NCI-H2196 (cell line): Measurements from ENCODE around the gene HID1.
"Not testable (repeated sequence)": the region's sequence is repeated elsewhere in the genome, so short reads cannot be mapped to it uniquely, and the experiment has no call there.

Source experiments
- DNase-seq: peaks from one replicate; lab custom pipeline; 2025; ENCODE audit not compliant: unreplicated experiment; lab: John Stamatoyannopoulos, UW

Gene HID1

DNA sequence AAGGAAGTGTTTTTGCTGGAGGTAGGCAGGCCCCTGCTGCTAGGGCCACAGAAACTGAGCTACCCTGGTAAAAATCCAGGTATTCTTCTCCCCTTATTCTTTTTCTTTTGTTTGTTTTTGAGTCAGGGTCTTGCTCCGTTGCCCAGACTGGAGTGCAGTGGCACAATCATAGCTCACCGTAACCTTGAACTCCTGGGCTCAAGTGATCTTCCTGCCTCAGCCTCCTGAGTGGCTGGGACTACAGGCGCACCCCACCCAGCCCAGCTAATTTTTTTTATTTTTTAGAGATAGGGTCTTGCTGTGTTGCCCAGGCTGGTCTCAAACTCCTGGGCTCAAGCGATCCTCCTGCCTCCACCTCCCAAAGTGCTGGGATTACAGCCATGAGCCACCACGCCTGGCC is 3.1 kb downstream of the HID1 start:
- not testable (repeated sequence) for DNase-seq

DNA sequence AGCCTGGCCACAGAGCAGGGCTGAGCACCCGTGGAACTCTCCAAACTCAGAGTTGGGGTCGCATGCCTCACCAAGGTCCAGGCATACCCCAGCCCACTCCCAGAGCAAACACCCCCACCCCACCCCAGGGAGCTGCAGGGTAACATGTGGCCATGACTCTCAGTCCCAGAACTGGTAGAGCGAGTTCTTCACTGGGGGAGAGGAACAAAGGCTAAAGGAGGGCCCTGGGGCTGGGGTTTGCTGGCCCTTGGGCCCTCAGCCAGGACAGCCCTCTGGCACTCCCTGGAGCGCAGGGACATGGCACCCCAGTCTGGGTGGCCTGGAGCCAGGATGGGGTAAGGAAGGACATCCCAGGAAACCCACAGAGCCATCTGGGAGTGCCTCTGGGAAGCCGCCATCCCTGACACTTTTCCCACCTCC is 4.2 kb downstream of the HID1 start:
- DNase-seq: peak; percentile 48

DNA sequence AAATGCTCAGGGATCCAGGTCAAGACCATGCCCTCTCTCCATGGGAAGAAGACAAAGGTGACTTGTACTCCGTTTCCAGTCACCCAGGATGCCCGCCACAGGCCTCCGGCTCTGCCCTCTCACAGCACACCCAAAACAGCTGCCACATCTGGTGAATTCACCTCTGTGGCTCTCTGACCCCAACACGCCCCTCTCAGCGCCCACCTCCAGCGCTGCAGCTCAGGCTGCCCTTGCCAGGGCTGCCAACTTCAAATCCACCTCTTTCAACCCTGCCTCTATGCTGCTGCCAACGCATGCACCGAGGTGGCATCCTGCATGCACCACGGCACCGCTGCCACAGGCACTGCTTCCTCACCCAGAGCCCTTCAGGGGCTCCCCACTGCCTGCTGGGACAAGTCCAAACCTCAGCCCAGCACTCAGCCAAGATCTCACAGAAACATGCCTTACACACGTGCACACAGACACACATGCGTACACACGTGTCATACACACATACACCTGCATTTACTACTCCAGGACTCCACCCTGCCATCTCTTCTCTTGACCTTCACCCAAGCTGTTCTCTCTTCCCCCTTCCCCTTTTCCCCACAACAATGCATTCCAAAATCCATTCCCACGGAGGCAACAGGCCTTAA is 7.5 kb downstream of the HID1 start:
- DNase-seq: no peak

DNA sequence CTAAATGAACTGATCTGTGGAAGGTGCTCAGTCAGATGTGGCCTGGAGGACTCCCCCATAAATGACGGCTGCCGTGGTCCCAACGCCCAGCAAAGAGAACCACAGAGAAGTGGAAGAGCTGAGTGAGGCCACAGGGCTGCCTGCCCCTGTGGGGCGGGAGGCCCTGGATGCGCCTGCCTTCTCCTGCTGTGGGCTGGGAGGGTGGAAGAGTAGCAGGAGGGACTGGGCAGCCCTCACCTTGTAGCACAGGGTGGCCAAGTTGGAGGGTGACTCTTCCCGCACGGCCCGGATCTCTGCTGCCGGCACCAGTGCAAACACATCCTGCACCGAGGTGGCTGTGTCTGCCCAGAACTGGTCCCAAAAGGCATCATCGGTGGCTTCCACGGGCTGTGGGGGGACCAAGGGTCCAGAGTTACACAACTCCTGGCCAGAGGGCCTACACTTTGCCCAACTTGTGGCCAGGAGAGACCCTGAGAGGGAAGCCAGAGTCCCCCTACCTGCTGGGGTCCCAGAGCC is 8.3 kb downstream of the HID1 start:
- DNase-seq: no peak

DNA sequence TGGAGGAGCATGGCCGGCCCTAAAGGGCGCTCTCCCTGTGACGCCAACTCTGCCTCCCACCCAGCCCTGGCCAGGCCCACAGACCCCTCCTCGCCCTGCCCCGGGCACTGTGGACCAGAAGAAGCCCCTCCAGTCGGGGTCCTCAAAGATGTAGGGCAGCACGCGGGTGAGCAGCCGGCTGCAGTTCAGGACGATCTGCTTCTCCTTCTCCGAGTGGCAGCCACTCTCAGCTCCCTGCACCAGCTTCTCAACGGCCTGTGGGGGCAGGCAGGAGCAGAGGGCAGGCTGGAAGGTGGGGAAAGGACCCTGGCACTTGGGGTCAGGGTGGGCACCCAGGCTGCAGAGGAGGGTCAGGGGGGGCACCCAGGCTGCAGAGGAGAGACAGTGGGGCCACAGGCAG is 8.9 kb downstream of the HID1 start:
- no peak for DNase-seq

DNA sequence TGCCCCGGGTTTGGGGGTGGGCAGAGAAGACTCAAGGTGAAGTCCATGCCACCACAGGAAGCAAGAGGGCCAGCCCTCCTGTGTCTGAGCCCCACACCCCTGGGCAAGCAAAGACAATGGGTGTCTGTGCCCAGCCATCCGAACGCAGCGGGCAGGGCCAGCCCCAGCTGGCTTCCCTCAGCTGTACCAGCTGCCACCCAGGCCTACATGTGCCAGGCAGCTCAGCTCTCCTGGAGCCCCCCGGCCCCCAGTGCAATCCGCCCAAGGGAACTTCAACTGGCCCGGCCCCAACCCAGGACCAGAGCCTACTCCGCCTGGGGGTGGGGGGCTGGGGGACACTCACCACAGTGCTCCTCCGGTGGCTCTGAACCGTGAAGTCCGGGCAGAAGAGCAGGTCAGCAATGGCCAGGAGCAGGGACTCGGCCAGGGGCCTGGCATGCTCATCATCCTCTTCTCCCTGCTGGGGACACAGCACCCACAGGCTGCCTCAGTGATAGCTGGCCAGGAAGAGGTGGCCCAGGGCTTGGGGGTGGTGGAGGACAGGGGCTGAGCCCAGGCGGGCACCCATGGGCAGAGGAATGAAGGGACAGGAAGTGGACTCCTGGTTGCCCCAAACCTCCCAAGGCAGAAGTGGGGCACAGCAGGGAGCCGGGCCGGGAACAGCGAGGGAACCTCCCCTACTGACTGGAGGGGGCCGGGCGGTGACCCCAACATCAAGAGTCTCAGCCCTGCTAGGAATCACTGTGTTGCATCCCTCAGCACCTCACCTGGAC is 9.8 kb downstream of the HID1 start:
- DNase-seq: no peak

DNA sequence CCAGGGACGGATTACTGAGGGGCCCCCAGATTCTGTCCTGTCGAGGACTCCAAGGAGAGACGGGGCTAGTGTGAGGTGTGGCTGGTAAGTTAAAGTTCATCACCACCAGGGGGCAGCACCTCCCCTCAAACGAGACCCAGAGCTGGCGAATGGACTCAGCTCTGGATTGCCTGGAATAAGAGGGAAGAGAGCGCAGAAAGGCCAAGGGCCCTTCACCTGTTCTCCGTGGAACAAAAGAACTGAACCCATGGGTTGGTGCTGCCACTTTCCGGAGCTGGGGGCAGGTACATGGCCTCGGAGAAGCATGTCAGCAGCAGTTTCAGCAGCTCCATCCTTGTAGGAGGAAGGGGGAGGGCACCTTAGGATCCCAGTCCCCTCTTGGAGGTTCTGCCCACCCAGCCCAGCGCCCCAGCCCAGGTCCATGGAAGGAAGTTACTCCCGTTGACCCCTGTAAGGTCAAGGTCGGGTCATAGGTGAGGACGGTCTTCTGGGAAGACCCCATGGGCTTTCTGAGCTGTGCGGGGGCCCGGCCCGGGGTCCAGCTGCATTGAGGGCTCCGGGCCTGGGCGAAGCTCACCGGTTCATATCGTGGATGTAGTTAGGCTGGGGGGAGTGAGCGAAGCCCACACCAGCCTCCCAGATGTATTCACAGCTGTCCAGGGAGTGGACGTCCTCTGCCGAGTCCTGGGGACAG is 10.8 kb downstream of the HID1 start:
- peak; percentile 90 for DNase-seq

DNA sequence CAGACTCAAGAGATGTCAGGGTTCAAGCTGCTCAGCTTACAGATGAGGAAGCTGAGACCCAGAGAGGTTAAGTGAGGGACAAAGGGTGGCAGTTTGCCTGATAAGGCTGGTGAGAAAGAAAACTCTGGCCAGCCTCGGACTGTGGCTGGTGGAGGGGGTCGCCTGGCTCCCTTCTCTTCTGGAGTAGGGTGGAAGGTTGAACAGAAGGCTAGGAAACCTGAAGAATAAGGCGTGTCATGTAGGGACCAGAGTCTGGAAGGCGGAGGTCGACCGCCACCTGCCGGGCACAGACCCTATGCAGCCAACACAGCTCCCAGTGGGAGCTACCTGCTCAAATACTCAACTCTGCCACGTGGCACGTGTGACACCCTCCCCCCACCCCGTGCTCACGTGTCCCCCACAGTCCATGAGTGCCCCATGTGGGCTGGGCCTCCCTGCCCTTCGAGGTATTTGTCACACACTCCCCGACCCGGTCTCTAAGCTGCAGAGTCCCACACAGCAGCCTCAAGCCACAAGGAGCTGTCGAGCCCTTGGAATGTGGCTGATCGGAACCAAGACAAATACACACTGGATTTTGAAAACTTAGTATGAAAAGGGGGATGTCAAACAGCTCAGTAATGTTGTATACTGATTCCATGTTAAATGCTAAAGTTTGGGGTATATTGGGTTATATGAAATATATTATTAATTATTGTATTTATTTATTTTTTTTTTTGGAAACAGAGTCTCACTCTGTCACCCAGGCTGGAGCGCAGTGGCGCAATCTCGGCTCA is 11.8 kb downstream of the HID1 start:
- DNase-seq: no peak

DNA sequence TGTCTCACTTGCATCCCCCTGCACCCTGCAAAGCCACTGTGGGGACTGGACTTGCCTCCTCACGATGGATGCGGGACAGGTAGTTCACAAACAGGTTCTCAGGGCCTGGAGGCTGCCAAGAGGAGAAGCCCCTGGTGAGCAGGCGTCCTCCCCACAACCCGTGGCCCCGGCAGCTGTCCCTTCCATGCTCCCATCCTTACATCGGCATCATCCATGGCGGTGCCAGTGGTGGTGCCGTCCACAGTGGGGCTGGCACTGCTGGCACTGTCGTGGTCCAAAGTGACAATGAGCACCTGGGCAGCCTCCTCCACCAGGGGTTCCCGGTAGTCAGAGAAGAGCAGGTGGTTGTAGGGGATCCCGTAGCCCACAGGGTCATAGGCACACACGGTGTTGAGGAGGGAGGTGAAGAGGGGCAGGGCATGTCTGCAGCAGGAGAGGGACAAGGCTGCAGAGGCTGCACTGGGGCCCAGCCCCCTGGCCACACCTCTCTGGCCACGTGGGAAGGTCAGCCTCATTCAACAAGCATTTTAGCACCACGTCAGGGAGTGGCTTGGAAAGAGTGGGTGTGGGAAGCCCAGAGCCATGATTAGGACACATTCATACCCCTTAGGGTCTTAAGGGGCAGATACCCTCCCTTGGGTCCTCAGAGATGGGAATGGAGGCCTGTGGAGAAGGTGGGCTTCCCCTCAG is 12.6 kb downstream of the HID1 start:
- DNase-seq: no peak

DNA sequence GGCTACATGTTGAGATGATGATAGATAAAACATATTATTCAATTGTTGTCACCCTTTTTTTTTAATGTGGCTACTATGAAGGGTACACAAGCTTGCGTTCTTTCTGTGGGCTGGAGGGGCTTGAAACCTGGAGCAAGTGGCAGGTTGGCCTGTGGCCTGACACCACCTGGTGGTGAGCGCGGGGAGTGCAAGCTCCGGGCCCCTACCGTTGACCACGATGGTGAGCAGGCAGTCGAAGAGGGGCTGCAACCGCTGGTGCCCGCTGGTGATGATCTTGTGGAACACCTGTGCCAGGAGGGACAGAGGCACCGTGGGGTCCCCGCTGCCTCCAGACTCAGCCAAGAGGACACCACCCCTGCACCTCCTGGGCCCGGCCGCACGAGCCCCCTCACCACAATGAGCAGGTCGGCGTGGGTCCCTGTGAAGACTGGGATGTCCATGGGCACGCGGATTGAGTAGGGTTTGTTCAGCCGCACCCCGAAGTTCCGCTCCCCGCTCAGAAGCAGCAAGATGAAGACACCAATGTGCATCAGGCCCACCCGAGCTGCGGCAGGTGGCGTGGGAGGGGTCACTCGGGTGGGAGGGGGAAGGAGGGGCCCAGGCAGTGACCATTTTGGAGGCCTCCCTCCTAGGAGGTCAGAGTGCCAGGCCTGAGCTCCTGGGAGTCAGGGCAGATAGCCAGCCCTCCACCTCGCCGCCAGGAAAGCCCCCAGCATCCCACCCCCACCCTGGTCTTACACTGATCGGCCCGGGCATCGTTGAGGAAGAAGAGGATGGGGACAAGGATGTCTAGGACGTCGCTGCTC is 14.4 kb downstream of the HID1 start:
- peak; percentile 75 for DNase-seq

DNA sequence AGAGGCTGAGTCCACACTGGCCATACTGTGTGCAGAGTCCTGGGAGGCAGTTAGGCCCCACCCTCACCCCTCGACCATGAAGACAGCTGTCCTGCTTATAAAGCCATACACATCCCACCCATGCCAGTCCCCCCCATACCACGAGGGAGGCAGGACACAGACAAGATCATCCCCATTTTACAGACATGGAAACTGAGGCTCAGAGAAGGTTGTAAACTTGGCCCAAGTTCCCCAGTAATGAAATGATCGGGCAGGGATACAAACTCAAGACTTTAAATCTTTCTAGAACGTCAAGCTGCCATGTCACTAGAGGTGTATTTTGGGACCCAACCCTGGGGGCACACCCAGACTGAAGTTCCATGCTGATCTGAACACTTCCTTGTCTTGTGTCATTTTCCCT is 16.5 kb downstream of the HID1 start:
- no peak for DNase-seq

DNA sequence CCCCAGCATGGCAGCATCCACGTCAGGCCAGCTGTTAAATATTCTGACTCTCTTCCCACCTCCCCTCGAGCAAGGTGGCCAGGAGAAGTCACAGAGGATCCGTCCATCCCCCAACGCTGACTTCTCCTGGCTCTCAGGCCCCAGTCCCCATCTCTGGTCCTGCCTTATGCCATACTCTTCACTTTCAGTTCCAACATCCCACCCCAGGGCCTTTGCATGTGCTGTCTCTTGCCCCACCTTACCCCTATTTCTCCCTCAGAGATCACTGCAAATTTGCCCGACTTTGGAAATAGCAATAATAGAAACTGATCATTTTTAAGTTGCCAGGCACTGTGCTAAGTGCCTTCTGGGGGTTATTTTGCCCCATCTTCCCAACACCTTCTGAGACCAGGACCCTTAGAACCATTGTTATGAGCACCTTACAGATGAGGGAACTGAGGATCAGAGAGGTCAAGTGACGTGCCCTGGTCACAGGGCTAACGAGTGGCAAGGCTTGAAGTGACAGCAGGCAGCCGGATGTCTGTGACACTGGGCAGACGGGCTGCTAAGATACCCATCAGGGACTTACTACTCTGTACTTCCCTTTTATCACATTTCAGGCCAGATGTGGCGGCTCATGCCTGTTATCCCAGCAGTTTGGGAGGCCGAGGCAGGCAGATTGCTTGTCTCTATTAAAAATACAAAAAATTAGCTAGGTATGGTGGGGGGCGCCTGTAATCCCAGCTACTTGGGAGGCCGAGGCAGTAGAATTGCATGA is 17.7 kb downstream of the HID1 start:
- DNase-seq: no peak

DNA sequence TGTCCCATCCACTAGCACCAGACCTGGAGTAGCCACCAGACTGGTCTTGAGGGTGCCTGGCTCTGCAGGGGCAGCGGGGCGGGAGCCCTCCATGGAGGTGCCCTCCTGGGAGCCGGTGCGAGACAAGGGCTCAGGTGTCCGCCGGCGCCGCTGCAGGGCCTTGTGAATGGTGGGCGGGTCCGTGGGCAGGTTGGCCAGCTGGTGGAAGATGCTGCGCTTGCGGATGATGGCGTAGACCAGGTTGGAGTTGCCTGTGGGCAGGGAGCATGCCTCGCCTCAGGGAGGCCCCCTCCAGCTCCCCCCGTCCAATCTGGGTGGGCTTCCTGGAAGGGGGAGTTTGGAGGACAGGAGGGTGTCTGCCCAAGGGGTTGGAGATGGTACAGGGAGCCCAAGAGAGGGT is 18.4 kb downstream of the HID1 start:
- DNase-seq: no peak

DNA sequence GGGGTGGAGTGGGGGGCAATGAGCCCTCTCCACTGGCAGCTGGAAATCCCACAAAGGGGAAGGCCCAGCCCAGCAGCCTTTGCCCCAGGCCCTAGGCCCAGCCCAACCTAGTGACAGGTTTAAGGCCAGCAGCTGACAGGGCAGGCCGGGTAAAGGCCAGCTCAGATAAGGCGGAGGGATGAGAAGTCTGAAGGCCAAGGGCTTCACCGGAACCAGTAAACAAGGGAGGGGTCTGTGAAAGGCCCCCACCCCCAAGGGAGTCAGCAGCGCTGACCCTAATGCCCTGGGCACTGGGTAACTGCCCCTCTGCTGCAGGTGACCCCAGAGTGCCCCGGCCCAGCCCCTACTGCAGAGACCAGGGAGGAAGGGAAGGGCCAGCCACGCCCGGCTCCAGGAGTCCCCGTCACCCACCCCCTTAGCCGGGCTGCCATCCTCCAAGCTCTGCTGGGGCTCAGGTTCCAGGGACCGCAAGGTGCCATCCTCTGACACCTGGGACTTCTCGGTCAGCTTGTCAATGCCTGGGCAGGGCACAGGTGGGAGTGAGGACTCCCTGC is 19.3 kb downstream of the HID1 start:
- DNase-seq: no peak

DNA sequence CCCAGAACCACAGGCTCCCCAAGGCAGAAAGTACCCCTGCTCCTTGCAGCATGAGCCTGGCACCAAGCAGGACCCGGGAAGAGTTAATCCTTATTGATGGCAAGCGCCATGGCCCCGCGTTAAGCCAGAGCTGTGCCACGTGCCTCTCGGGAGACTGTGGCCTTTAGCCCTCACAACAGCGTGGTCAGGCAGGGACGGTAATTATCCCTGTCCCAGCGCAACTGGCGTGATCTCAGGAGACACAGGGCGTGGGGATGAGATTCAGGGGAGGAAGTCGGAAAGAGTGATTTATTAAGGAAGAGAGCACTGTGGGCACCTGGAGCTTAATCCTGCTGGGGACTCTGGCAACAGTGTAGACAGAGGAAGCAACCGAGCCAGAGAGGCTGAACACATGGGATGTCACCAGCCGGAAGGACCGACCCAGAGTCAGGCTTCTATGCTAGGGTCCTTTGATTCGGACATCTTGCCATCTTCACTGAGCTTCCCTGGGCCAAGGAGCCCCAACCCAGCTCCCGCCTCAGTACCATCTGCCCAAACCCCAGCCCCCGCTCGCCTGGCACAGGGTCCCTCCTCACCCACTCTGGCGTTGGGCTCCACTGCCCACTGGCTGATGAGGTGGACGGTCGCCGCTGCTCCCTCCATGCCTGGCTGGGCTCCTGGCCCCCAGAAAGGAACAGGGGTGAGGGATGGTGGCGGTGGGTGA is 20.0 kb downstream of the HID1 start:
- DNase-seq: no peak

DNA sequence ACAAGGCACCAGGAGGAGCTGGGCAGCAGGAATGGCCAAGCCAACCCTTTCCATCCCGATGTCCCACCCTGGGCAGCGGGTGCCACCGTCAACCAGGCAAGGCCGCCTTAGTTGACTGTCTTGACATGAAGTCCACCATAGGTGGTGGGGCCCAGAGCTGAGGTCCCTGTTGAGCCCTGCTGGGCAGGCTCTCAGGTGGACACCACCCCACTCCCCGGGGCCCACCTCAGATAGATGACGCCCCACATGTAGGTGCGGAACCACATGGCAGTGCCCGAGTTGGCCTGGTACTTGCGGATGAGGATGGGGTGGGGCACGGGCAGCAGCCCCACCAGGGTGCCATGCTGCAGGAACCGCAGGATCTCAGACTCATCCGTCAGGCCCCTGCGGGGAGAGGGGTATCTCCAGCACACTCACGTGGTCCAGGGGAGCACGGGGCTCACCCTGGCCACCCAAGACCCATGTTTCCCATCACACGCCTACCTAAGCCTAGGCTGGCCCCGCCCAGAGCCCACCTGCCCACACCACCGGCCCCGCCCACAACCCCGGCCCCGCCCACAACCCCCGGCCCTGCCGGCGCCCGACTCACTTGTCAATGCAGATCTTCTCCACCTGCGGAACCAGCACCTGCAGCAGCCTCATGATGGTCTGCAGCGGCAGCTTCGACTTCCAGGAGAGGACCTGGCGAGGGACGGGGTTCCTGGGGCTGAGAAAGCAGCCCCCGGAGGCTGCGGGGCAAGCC is 20.7 kb downstream of the HID1 start:
- no peak for DNase-seq

DNA sequence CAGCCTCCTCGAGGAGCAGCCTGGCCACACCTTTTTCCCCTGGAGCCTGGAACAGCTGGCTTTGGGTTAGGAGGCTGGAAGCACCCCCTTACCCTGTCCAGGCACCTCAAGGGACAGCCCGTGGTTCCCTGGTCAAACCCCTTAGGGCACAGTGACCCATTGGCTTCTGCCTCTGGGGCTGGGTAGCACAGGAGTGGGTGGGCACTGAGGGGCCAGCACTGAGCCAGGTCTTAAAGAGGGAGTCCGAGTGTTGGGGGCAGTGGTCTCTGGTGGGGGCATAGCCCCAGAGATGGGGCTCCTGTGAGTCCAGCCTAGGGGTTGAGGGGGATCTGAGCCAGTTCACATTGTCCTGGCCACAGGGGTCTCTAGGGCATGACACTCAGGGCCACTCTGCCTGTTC is 21.5 kb downstream of the HID1 start:
- no peak for DNase-seq

DNA sequence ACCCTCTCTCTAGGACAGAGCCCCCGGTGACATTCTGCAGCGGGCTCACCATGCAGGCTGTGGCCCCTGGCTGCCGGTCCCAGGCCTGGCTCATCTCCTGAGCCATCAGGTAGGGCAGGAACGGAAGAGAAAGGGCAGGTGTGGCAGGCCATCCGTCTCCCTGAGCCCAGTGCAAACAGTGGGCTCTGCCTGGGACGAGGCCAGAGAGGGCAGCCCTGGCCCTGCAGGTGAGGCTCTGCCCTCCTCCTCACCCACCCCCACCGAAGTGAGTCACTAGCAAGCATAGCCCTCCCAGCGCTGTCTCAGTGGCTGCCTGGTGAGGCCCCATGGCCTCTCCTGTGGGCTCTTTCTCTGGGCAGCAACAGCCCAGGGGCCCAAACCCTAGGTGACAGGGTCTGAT is 22.4 kb downstream of the HID1 start:
- DNase-seq: peak; percentile 56
